Measurements from ENCODE around the gene KCTD1. TPM values are rescaled to one million over a fixed set of nuclear protein-coding genes. Genes with fewer than 3 reads are reported as not detected.
"Not testable (repeated sequence)": the region's sequence is repeated elsewhere in the genome, so short reads cannot be mapped to it uniquely, and the experiment has no call there.

Gene KCTD1
- total RNA-seq, 1 experiment from 2014 or later = 22.6 TPM

GRCh38 chr18:26458526-26459232, 89.7 kb downstream of the KCTD1 start:
- DNase-seq (ENCODE audit: low read depth) = peak; percentile 70

GRCh38 chr18:26457611-26458353, 90.6 kb downstream of the KCTD1 start:
- DNase-seq (ENCODE audit: low read depth) = no peak

GRCh38 chr18:26457195-26457594, 91.2 kb downstream of the KCTD1 start:
- no peak for DNase-seq (ENCODE audit: low read depth)

GRCh38 chr18:26456070-26456491, 92.3 kb downstream of the KCTD1 start:
- DNase-seq (ENCODE audit: low read depth) = no peak

- no peak for DNase-seq (ENCODE audit: low read depth)
These were observed 92.7 kb downstream of the KCTD1 start for GRCh38 chr18:26455639-26456038.

GRCh38 chr18:26454616-26455015, 93.7 kb downstream of the KCTD1 start:
- no peak for DNase-seq (ENCODE audit: low read depth)

GRCh38 chr18:26454192-26454591, 94.2 kb downstream of the KCTD1 start:
- DNase-seq (ENCODE audit: low read depth) = no peak

GRCh38 chr18:26453386-26453901, 94.9 kb downstream of the KCTD1 start:
- no peak for DNase-seq (ENCODE audit: low read depth)

GRCh38 chr18:26450989-26451682, 97.2 kb downstream of the KCTD1 start:
- no peak for DNase-seq (ENCODE audit: low read depth)

GRCh38 chr18:26448714-26449159, 99.6 kb downstream of the KCTD1 start:
- DNase-seq (ENCODE audit: low read depth) = no peak

GRCh38 chr18:26443853-26444252, 104.5 kb downstream of the KCTD1 start:
- no peak for DNase-seq (ENCODE audit: low read depth)

GRCh38 chr18:26442126-26442525, 106.2 kb downstream of the KCTD1 start:
- DNase-seq (ENCODE audit: low read depth) = no peak

- DNase-seq (ENCODE audit: low read depth) = no peak
These were observed 107.7 kb downstream of the KCTD1 start for GRCh38 chr18:26440644-26441043.

GRCh38 chr18:26439537-26439936, 108.8 kb downstream of the KCTD1 start:
- no peak for DNase-seq (ENCODE audit: low read depth)

- DNase-seq (ENCODE audit: low read depth) = no peak
These were observed 109.4 kb downstream of the KCTD1 start for GRCh38 chr18:26438980-26439379.

- not testable (repeated sequence) for DNase-seq (ENCODE audit: low read depth)
These were observed 110.7 kb downstream of the KCTD1 start for GRCh38 chr18:26437634-26438033.

GRCh38 chr18:26436176-26437051, 111.9 kb downstream of the KCTD1 start:
- peak; percentile 37 for DNase-seq (ENCODE audit: low read depth)

GRCh38 chr18:26435415-26436095, 112.8 kb downstream of the KCTD1 start:
- no peak for DNase-seq (ENCODE audit: low read depth)

- DNase-seq (ENCODE audit: low read depth) = no peak
These were observed 113.5 kb downstream of the KCTD1 start for GRCh38 chr18:26434887-26435286.

- no peak for DNase-seq (ENCODE audit: low read depth)
These were observed 115.5 kb downstream of the KCTD1 start for GRCh38 chr18:26432651-26433424.
